ENCODE measurements around the gene A4GALT. TPM values are rescaled to one million over a fixed set of nuclear protein-coding genes. Genes with fewer than 3 reads are reported as not detected.
A peak's percentile ranks its signal among the peaks of the same experiment; 100 is the strongest.

A4GALT gene
- total and polyA plus RNA-seq, 2 of the 13 experiments (the other 11 are each of a cell fraction or from before 2014, with no cell fraction given): 0.09 to 1.1 TPM

DNA sequence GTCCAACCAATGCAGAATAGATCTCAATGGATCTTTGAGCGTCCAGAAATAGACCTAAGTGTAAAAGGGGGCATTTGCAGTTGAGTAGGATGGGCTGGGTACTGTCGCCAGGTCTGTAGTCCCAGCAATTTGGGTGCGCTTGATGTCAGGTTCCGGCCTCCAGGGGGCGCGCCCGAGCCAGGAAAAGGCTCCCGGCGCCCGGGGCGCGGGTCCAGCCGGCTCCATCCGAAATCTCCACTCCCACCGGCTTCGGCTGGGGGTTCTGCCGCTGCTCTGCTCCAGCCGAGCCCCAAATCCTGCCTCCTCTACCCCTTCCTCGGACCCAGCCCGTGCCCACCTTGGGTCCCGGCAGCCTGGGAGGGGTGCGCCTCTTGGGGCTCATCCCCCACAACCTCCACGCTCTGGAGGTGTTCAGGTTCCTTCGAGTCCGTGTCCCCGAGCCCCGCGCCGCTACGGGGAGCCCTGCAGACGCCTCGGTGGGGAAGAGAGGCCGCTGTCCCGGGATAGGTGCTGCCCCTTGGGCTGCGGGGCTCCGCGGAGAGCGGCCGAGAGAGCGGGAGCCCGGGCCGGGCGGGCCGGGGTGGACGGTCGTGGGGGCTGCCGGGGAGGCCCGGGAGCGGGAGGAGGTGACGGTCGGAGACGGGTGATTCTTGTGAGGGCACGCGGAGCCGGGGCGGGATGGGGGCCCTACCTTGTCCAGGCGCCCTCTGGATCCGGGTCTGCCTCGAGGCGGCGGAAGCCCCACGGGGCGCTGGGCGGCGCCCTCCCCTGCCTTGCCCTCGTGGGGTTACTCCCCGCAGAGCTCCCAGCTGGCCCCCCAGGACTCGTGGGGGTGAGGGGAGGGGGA lies 58.5 kb downstream of the A4GALT start (continued):
- TF ChIP-seq, protein P1, sequence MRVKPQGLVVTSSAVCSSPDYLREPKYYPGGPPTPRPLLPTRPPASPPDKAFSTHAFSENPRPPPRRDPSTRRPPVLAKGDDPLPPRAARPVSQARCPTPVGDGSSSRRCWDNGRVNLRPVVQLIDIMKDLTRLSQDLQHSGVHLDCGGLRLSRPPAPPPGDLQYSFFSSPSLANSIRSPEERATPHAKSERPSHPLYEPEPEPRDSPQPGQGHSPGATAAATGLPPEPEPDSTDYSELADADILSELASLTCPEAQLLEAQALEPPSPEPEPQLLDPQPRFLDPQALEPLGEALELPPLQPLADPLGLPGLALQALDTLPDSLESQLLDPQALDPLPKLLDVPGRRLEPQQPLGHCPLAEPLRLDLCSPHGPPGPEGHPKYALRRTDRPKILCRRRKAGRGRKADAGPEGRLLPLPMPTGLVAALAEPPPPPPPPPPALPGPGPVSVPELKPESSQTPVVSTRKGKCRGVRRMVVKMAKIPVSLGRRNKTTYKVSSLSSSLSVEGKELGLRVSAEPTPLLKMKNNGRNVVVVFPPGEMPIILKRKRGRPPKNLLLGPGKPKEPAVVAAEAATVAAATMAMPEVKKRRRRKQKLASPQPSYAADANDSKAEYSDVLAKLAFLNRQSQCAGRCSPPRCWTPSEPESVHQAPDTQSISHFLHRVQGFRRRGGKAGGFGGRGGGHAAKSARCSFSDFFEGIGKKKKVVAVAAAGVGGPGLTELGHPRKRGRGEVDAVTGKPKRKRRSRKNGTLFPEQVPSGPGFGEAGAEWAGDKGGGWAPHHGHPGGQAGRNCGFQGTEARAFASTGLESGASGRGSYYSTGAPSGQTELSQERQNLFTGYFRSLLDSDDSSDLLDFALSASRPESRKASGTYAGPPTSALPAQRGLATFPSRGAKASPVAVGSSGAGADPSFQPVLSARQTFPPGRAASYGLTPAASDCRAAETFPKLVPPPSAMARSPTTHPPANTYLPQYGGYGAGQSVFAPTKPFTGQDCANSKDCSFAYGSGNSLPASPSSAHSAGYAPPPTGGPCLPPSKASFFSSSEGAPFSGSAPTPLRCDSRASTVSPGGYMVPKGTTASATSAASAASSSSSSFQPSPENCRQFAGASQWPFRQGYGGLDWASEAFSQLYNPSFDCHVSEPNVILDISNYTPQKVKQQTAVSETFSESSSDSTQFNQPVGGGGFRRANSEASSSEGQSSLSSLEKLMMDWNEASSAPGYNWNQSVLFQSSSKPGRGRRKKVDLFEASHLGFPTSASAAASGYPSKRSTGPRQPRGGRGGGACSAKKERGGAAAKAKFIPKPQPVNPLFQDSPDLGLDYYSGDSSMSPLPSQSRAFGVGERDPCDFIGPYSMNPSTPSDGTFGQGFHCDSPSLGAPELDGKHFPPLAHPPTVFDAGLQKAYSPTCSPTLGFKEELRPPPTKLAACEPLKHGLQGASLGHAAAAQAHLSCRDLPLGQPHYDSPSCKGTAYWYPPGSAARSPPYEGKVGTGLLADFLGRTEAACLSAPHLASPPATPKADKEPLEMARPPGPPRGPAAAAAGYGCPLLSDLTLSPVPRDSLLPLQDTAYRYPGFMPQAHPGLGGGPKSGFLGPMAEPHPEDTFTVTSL (CRISPR knock-in tag; IDR thresholded peaks at IDR 0.05; ENCODE audit: borderline replicate concordance): no peak
- TF ChIP-seq ARHGAP35 (CRISPR knock-in tag; IDR thresholded peaks at IDR 0.05; ENCODE audit: borderline replicate concordance) (no peak), FOXJ3 (CRISPR knock-in tag; IDR thresholded peaks at IDR 0.05; ENCODE audit: borderline replicate concordance) (no peak), KDM5A (IDR thresholded peaks at IDR 0.05; ENCODE audit: borderline replicate concordance, low read length) (no peak), RFXANK (CRISPR knock-in tag; IDR thresholded peaks at IDR 0.05) (no peak), YY1 (IDR thresholded peaks at IDR 0.05; ENCODE audit: insufficient read depth, insufficient replicate concordance, low read depth, low read length) (peak; percentile 42), MYNN (CRISPR knock-in tag; IDR thresholded peaks at IDR 0.05; ENCODE audit: low read depth) (no peak), RNF2 (conservative IDR thresholded peaks at IDR 0.05; ENCODE audit: low read depth) (no peak), ZEB1 (IDR thresholded peaks at IDR 0.05; ENCODE audit: insufficient replicate concordance, low read depth) (peak; percentile 52), MEIS1 (CRISPR knock-in tag; IDR thresholded peaks at IDR 0.05; ENCODE audit: borderline replicate concordance) (no peak), ZNF136 (CRISPR knock-in tag; IDR thresholded peaks at IDR 0.05; ENCODE audit: low read depth) (no peak), ZNF660 (CRISPR knock-in tag; IDR thresholded peaks at IDR 0.05; ENCODE audit: borderline replicate concordance, low read depth) (no peak), JARID2 (CRISPR knock-in tag; IDR thresholded peaks at IDR 0.05; ENCODE audit: insufficient replicate concordance) (no peak)
- TF ChIP-seq, protein P2, sequence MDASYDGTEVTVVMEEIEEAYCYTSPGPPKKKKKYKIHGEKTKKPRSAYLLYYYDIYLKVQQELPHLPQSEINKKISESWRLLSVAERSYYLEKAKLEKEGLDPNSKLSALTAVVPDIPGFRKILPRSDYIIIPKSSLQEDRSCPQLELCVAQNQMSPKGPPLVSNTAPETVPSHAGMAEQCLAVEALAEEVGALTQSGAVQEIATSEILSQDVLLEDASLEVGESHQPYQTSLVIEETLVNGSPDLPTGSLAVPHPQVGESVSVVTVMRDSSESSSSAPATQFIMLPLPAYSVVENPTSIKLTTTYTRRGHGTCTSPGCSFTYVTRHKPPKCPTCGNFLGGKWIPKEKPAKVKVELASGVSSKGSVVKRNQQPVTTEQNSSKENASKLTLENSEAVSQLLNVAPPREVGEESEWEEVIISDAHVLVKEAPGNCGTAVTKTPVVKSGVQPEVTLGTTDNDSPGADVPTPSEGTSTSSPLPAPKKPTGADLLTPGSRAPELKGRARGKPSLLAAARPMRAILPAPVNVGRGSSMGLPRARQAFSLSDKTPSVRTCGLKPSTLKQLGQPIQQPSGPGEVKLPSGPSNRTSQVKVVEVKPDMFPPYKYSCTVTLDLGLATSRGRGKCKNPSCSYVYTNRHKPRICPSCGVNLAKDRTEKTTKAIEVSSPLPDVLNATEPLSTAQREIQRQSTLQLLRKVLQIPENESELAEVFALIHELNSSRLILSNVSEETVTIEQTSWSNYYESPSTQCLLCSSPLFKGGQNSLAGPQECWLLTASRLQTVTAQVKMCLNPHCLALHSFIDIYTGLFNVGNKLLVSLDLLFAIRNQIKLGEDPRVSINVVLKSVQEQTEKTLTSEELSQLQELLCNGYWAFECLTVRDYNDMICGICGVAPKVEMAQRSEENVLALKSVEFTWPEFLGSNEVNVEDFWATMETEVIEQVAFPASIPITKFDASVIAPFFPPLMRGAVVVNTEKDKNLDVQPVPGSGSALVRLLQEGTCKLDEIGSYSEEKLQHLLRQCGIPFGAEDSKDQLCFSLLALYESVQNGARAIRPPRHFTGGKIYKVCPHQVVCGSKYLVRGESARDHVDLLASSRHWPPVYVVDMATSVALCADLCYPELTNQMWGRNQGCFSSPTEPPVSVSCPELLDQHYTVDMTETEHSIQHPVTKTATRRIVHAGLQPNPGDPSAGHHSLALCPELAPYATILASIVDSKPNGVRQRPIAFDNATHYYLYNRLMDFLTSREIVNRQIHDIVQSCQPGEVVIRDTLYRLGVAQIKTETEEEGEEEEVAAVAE (CRISPR knock-in tag; IDR thresholded peaks at IDR 0.05; ENCODE audit: borderline replicate concordance): no peak
- TF ChIP-seq, protein P3, sequence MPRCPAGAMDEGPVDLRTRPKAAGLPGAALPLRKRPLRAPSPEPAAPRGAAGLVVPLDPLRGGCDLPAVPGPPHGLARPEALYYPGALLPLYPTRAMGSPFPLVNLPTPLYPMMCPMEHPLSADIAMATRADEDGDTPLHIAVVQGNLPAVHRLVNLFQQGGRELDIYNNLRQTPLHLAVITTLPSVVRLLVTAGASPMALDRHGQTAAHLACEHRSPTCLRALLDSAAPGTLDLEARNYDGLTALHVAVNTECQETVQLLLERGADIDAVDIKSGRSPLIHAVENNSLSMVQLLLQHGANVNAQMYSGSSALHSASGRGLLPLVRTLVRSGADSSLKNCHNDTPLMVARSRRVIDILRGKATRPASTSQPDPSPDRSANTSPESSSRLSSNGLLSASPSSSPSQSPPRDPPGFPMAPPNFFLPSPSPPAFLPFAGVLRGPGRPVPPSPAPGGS (CRISPR knock-in tag; IDR thresholded peaks at IDR 0.05): 0 out of 2 replicates have a peak, but pooled peaks have one; percentile 60

All from HepG2 (cell line).